Esophagus muscularis mucosa (tissue), 4 donors: Measurements from ENCODE around the gene FADS2. TPM values are rescaled to one million over a fixed set of nuclear protein-coding genes. Genes with fewer than 3 reads are reported as not detected.

ENCODE experiments used
- DNase-seq: peaks from one replicate; pipeline ENCODE4 v3.0.0-alpha.2; 2017; ENCODE audit errors: extremely low spot score
- H3K27ac ChIP-seq, 4 donors: fragments of 200-600 bp; sonication (generic); replicated peaks in 1 of 4; 1 replicate in 3 of 4; 2 replicates in 1 of 4; pipeline ENCODE4 v1.5.1; 2016 to 2019; ENCODE audit warnings: mild to moderate bottlenecking in 1 of 4
- H3K27me3 ChIP-seq, 4 donors: fragments of 200-600 bp; sonication (generic); one replicate each; pipeline versions ENCODE4 v1.5.1 to v1.6.0; 2016 to 2019
- H3K36me3 ChIP-seq, 4 donors: fragments of 200-600 bp; sonication (generic); one replicate each; pipeline ENCODE4 v1.5.1; 2016 to 2019
- H3K4me1 ChIP-seq, 4 donors: fragments of 200-600 bp; sonication (generic); one replicate each; pipeline ENCODE4 v1.5.1; 2016 to 2019
- H3K4me3 ChIP-seq, 4 donors: fragments of 200-600 bp; sonication (generic); 1 replicate in 2 of 4; 2 replicates in 2 of 4; pipeline ENCODE4 v1.5.1; 2016 to 2019; ENCODE audit warnings: mild to moderate bottlenecking in 4 of 4, moderate library complexity in 1 of 4
- H3K9me3 ChIP-seq, 4 donors: fragments of 200-600 bp; sonication (generic); 1 replicate in 3 of 4; 2 replicates in 1 of 4; pipeline ENCODE4 v1.5.1; 2016 to 2019
- EP300 ChIP-seq: sonication (generic); formaldehyde crosslinking; IDR thresholded peaks from one replicate; pipeline ENCODE4 v1.6.1; 2017; ENCODE audit warnings: antibody characterized with exemption
- POLR2A ChIP-seq: fragments of 450-650 bp; IDR thresholded peaks from one replicate; pipeline ENCODE4 v1.6.1; 2017; ENCODE audit warnings: antibody characterized with exemption, moderate library complexity, mild to moderate bottlenecking, low read depth
- POLR2AphosphoS5 ChIP-seq, 2 donors: sonication (generic); formaldehyde crosslinking; IDR thresholded peaks; one replicate each; pipeline ENCODE4 v1.6.1; 2017; ENCODE audit warnings: antibody characterized with exemption in 2 of 2
- WGBS: methylation state at CpG from one replicate; pipeline ENCODE4 v1.1.5; 2018; 5-methylcytosine and 5-hydroxymethylcytosine counted together
- intact Hi-C: fragments of 100-400 bp; cut with DNase I; formaldehyde crosslinking; loops from one replicate; pipeline ENCODE4 v1.15.1; 2023
- total RNA-seq, 4 donors: library from RNA; depleted of rRNA; stranded (reverse); fragments of >200 nt; gene quantifications; one replicate each; pipeline versions ENCODE4 v1.1.0 to v1.2.1, GENCODE V29; 2016
- TF ChIP-seq, protein P1 (sequence below), 3 experiments: fragments of 200-600 bp in 2 of 3; fragments of 450-650 bp in 1 of 3; sonication (generic) in 2 of 3; IDR thresholded peaks; one replicate each; pipeline ENCODE4 v1.5.1; 2017 to 2019; ENCODE audit warnings: antibody characterized with exemption in 3 of 3, mild to moderate bottlenecking in 2 of 3, moderate library complexity in 1 of 3

FADS2 gene
- total RNA-seq, 4 donors from 2014 or later: 15.9 to 32.8 (median 28.0) TPM

DNA sequence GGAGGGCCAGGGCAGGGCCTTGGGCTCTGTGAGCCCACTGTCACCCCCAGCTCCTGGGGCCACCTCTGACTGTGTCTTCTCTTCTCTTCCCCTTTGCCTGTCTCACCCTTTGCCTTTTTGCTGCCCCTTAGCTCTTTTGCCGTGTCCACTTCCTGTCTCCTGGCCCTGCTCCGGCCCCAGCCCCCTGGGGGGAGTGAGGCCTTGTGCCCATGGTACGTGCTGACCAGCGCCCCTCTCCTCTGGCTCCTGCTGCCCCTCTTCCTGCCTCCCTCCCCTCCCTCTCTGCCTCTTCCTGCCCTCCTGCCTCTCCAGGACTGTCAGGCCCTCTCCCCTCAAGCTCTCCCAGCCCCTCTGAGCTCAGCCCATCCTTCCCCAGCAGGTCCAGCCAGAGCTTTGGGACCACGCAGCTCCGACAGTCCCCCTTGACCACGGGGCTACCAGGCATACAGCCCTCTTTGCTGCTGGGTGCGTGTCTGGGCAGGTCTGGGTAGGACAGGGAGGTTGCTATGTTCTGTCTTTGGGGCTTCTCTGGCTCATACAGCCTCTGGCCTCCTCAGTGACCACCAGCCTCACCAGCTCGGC is 47.4 kb upstream of the FADS2 start:
- Histone ChIP-seq H3K27me3 (peaks cover 0 to 7% (median 0%) of the 10 kb centered on the region in 4 donors), H3K27ac (no peak overlapping the region), H3K4me1 (peaks cover 9 to 15% (median 13%) of the 10 kb centered on the region in 4 donors), H3K4me3 (no peak overlapping the region), H3K36me3 (peaks cover 3 to 39% (median 28%) of the 10 kb centered on the region in 4 donors), H3K9me3 (no peaks in the 10 kb centered on the region)
- DNase-seq: no peak
- intact Hi-C loops: no loop called here
- TF ChIP-seq, protein P1, sequence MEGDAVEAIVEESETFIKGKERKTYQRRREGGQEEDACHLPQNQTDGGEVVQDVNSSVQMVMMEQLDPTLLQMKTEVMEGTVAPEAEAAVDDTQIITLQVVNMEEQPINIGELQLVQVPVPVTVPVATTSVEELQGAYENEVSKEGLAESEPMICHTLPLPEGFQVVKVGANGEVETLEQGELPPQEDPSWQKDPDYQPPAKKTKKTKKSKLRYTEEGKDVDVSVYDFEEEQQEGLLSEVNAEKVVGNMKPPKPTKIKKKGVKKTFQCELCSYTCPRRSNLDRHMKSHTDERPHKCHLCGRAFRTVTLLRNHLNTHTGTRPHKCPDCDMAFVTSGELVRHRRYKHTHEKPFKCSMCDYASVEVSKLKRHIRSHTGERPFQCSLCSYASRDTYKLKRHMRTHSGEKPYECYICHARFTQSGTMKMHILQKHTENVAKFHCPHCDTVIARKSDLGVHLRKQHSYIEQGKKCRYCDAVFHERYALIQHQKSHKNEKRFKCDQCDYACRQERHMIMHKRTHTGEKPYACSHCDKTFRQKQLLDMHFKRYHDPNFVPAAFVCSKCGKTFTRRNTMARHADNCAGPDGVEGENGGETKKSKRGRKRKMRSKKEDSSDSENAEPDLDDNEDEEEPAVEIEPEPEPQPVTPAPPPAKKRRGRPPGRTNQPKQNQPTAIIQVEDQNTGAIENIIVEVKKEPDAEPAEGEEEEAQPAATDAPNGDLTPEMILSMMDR (IDR thresholded peaks at IDR 0.05): no peak
- 79% methylated on average over 9 of the region's 9 CpGs for WGBS

DNA sequence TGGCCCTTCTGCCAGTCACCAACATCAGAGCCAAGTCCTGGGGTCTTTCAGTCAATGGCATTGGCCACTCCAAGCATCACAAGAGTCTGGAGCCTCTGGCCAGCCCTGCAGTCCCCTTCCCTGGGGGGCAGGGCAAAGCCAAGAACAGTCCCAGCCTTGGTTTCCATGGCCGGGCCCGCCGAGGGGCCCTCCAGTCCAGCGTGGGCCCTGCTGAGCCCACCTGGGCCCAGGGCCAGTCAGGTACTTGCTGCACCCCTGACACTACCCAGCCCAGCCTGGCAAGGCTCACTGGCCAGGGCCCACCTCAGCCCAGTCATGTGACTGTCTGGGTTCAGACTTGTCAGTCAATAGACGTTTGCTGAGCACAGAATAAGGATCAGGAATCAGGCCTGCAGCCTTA is 46.5 kb upstream of the FADS2 start:
- intact Hi-C loops: no loop called here
- H3K4me1 ChIP-seq: peaks cover 9 to 15% (median 13%) of the 10 kb centered on the region in 4 donors
- DNase-seq: no peak
- TF ChIP-seq EP300 (no peak), POLR2A (no peak), POLR2AphosphoS5 (IDR thresholded peaks at IDR 0.05) (no peak)
- TF ChIP-seq, protein P1 (IDR thresholded peaks at IDR 0.05): no peak
- H3K4me3 ChIP-seq: no peak overlapping the region
- H3K27me3 ChIP-seq: peaks cover 0 to 7% (median 0%) of the 10 kb centered on the region in 4 donors
- H3K36me3 ChIP-seq: peaks cover 10 to 48% (median 37%) of the 10 kb centered on the region in 4 donors
- WGBS: no CpG with 5 or more reads among the region's 5 CpGs
- no peaks in the 10 kb centered on the region for H3K9me3 ChIP-seq
- H3K27ac ChIP-seq: no peak overlapping the region

DNA sequence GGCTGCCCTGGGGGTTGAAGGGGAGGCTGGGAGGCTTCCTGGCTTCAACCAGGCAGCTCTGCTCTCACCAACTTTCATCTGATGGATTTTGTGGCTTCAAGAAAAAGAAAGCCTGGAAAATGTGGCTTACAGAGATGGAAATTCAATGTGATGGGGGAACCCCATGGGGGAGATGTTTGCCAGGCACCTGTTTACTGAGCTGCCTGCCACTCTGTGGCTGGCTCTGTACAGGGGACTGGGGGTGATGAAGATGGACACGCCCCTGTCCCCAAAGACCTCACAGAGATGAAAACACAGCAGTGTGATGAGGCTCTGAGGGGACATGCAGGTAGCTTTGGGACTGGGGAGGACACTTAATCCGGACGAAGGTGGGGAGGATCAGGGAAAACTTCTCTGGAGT is 45.8 kb upstream of the FADS2 start:
- TF ChIP-seq, protein P1 (IDR thresholded peaks at IDR 0.05): no peak
- no peak for TF ChIP-seq POLR2A
- TF ChIP-seq EP300: no peak
- no peak for TF ChIP-seq POLR2AphosphoS5 (IDR thresholded peaks at IDR 0.05)
- intact Hi-C loops: no loop called here
- 76% methylated on average over 3 of the region's 3 CpGs for WGBS

DNA sequence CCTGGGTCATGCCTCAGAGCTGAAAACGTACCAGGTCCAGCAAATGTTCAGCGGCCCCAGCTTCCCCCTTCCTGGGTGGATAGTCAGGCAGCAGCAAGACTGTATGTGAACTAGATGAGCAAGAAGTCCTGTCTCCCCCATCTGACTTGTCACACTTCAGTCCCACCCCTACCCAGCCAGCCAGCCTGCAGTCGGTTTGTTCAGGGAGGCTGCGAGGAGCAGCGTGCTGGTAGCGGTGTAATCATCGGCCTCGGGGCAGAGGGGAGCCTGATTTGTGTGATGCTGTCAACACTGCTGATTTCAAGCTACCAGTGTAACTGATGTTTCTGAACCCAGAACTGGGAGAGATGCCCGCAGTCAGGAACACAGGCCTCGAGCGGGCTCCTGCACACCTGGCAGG is 45.3 kb upstream of the FADS2 start:
- no peak overlapping the region for H3K27ac ChIP-seq
- peaks cover 23 to 60% (median 49%) of the 10 kb centered on the region in 4 donors for H3K36me3 ChIP-seq
- no peaks in the 10 kb centered on the region for H3K27me3 ChIP-seq
- TF ChIP-seq, protein P1 (IDR thresholded peaks at IDR 0.05): no peak
- TF ChIP-seq EP300: no peak
- TF ChIP-seq POLR2AphosphoS5 (IDR thresholded peaks at IDR 0.05): no peak
- TF ChIP-seq POLR2A: no peak
- no peak overlapping the region for H3K4me3 ChIP-seq
- 83% methylated on average over 11 of the region's 11 CpGs for WGBS
- H3K9me3 ChIP-seq: no peaks in the 10 kb centered on the region
- H3K4me1 ChIP-seq: peaks cover 0 to 3% (median 2%) of the 10 kb centered on the region in 4 donors
- DNase-seq: no peak
- intact Hi-C loops: no loop called here

More for the DNA sequence above, 45.8 kb upstream of the FADS2 start:
- Histone ChIP-seq H3K27me3 (peaks cover 0 to 4% (median 0%) of the 10 kb centered on the region in 4 donors), H3K4me3 (no peak overlapping the region), H3K9me3 (no peaks in the 10 kb centered on the region), H3K27ac (no peak overlapping the region), H3K36me3 (peaks cover 17 to 55% (median 44%) of the 10 kb centered on the region in 4 donors), H3K4me1 (peaks cover 4 to 8% (median 7%) of the 10 kb centered on the region in 4 donors)
- DNase-seq: no peak
